ENCODE data around the gene RAPGEF5. TPM values are rescaled to one million over a fixed set of nuclear protein-coding genes. Genes with fewer than 3 reads are reported as not detected.

The RAPGEF5 gene
- total RNA-seq, 1 donor from 2014 or later = 12.4 TPM

- Mint-ChIP-seq H3K4me3 (no peak overlapping the region), H3K36me3 (ENCODE audit: low read depth) (no peaks in the 10 kb centered on the region), H3K9me3 (no peaks in the 10 kb centered on the region), H3K4me1 (no peaks in the 10 kb centered on the region), H3K27me3 (no peaks in the 10 kb centered on the region), H3K27ac (no peak overlapping the region)
- no peak for TF ChIP-seq CTCF (IDR thresholded peaks at IDR 0.05)
- intact Hi-C loops (cut with micrococcal nuclease) = no loop called here
- ATAC-seq (ENCODE audit: low read depth) = no peak
- POLR2A ChIA-PET = no interaction called here
- DNase-seq = no peak
- CTCF ChIA-PET = interaction anchor here (0.7 kb wide), 1 partner anchor 18 kb away, joined by 3 read pairs; no protein-coding TSS in a partner anchor
Measured at GRCh38 chr7:22127835-22128527, 229.0 kb downstream of the RAPGEF5 start.

GRCh38 chr7:22125436-22125835 is 231.5 kb downstream of the RAPGEF5 start:
- ChIA-PET POLR2A (no interaction called here), CTCF (no interaction called here)
- no peak overlapping the region for H3K27ac Mint-ChIP-seq
- no peak for TF ChIP-seq CTCF (IDR thresholded peaks at IDR 0.05)
- peaks cover 9% of the 10 kb centered on the region for H3K4me1 Mint-ChIP-seq
- intact Hi-C loops (cut with micrococcal nuclease) = no loop called here
- H3K9me3 Mint-ChIP-seq = no peaks in the 10 kb centered on the region
- ATAC-seq (ENCODE audit: low read depth) (no peak), DNase-seq (no peak)
- H3K4me3 Mint-ChIP-seq = no peak overlapping the region
- no peaks in the 10 kb centered on the region for H3K36me3 Mint-ChIP-seq (ENCODE audit: low read depth)
- H3K27me3 Mint-ChIP-seq = no peaks in the 10 kb centered on the region

GRCh38 chr7:22124941-22125340 is 232.0 kb downstream of the RAPGEF5 start:
- Mint-ChIP-seq H3K4me1 (peaks cover 9% of the 10 kb centered on the region), H3K27me3 (no peaks in the 10 kb centered on the region), H3K9me3 (no peaks in the 10 kb centered on the region), H3K27ac (no peak overlapping the region), H3K4me3 (no peak overlapping the region), H3K36me3 (ENCODE audit: low read depth) (no peaks in the 10 kb centered on the region)
- TF ChIP-seq CTCF (IDR thresholded peaks at IDR 0.05) = no peak
- DNase-seq (no peak), ATAC-seq (ENCODE audit: low read depth) (no peak)
- POLR2A ChIA-PET = no interaction called here
- intact Hi-C loops (cut with micrococcal nuclease) = no loop called here
- CTCF ChIA-PET = no interaction called here

- Mint-ChIP-seq H3K36me3 (ENCODE audit: low read depth) (no peaks in the 10 kb centered on the region), H3K4me3 (no peak overlapping the region), H3K9me3 (no peaks in the 10 kb centered on the region), H3K4me1 (peaks cover 9% of the 10 kb centered on the region), H3K27me3 (no peaks in the 10 kb centered on the region), H3K27ac (no peak overlapping the region)
- ATAC-seq (ENCODE audit: low read depth) (no peak), DNase-seq (no peak)
- ChIA-PET POLR2A (no interaction called here), CTCF (no interaction called here)
- intact Hi-C loops (cut with micrococcal nuclease) = no loop called here
- no peak for TF ChIP-seq CTCF (IDR thresholded peaks at IDR 0.05)
Measured at GRCh38 chr7:22123139-22123538, 233.8 kb downstream of the RAPGEF5 start.

GRCh38 chr7:22121702-22122474 is 235.1 kb downstream of the RAPGEF5 start:
- Mint-ChIP-seq H3K36me3 (ENCODE audit: low read depth) (no peaks in the 10 kb centered on the region), H3K4me1 (peaks cover 9% of the 10 kb centered on the region), H3K9me3 (no peaks in the 10 kb centered on the region), H3K4me3 (peak overlapping the region; percentile 20), H3K27me3 (no peaks in the 10 kb centered on the region), H3K27ac (no peak overlapping the region)
- POLR2A ChIA-PET = interaction anchor here (0.5 to 0.6 kb wide), 2 partner anchors 177 to 350 kb away, joined by 4 read pairs; no protein-coding TSS in a partner anchor
- CTCF ChIA-PET = no interaction called here
- DNase-seq (no peak), ATAC-seq (ENCODE audit: low read depth) (peak; percentile 54)
- TF ChIP-seq CTCF (IDR thresholded peaks at IDR 0.05) = no peak
- intact Hi-C loops (cut with micrococcal nuclease) = no loop called here

All from activated B cell treated with CpG ODN at 0.5 μM for 24 hours (primary cell).